HepG2 (cell line): ENCODE data around the gene SOX4. TPM values are rescaled to one million over a fixed set of nuclear protein-coding genes. Genes with fewer than 3 reads are reported as not detected.

Experiments
- ATF7-NPFF ChIP-seq: sonication (generic); formaldehyde crosslinking; IDR thresholded peaks from 2 replicates; pipeline ENCODE4 v1.8.1; 2023; ENCODE audit warnings: mild to moderate bottlenecking, low read depth, missing genetic modification reagents, moderate library complexity
- CBX2 ChIP-seq, 2 experiments: fragments of 200-600 bp in 1 of 2; sonication (generic); formaldehyde crosslinking in 1 of 2; IDR thresholded peaks; 2 replicates each; pipeline versions ENCODE4 v1.7.0 to v1.8.1; 2018 to 2022; ENCODE audit warnings: low read depth in 2 of 2, low read length in 1 of 2, mild to moderate bottlenecking in 1 of 2, missing genetic modification reagents in 1 of 2
- GATAD1 ChIP-seq: IDR thresholded peaks from 2 replicates; pipeline ENCODE4 v1.6.1; 2016; ENCODE audit warnings: missing genetic modification reagents, missing compliant biosample characterization
- NFKBIZ ChIP-seq: IDR thresholded peaks from 2 replicates; pipeline ENCODE4 v1.6.1; 2018; ENCODE audit warnings: missing genetic modification reagents, missing compliant biosample characterization
- NR1H2 ChIP-seq: sonication (generic); formaldehyde crosslinking; IDR thresholded peaks from 2 replicates; pipeline ENCODE4 v1.8.1; 2022; ENCODE audit warnings: low read depth, missing genetic modification reagents, borderline replicate concordance
- NR2F2 ChIP-seq: IDR thresholded peaks from 2 replicates; pipeline ENCODE4 v1.6.1; 2012; ENCODE audit warnings: low read depth, inconsistent platforms, borderline replicate concordance
- PITX1 ChIP-seq: sonication (generic); formaldehyde crosslinking; IDR thresholded peaks from 2 replicates; pipeline ENCODE4 v1.5.1; 2020; ENCODE audit warnings: mild to moderate bottlenecking, missing genetic modification reagents
- SAFB2 ChIP-seq: sonication (generic); formaldehyde crosslinking; IDR thresholded peaks from 2 replicates; pipeline ENCODE4 v1.5.1; 2020; ENCODE audit warnings: missing genetic modification reagents, low read depth, mild to moderate bottlenecking, borderline replicate concordance
- STAG1 ChIP-seq: sonication (generic); formaldehyde crosslinking; IDR thresholded peaks from 2 replicates; pipeline ENCODE4 v1.4.0; 2020; ENCODE audit warnings: missing genetic modification reagents
- TGIF2 ChIP-seq: IDR thresholded peaks from 2 replicates; pipeline ENCODE4 v1.6.1; 2016; ENCODE audit warnings: control low read depth, missing compliant biosample characterization
- ZMAT3 ChIP-seq: sonication (generic); formaldehyde crosslinking; conservative IDR thresholded peaks from 2 replicates; pipeline ENCODE4 v1.7.0; 2021; ENCODE audit warnings: missing genetic modification reagents
- ZNF207 ChIP-seq: fragments of 450-650 bp; IDR thresholded peaks from 2 replicates; pipeline ENCODE4 v1.6.1; 2016; ENCODE audit warnings: antibody characterized with exemption, borderline replicate concordance
- ZNF225 ChIP-seq: sonication (generic); formaldehyde crosslinking; IDR thresholded peaks from 2 replicates; pipeline ENCODE4 v1.4.0; 2020; ENCODE audit warnings: mild to moderate bottlenecking, missing genetic modification reagents
- ZNF230 ChIP-seq: sonication (generic); formaldehyde crosslinking; IDR thresholded peaks from 2 replicates; pipeline ENCODE4 v1.4.0; 2020; ENCODE audit warnings: mild to moderate bottlenecking, missing genetic modification reagents
- ZNF333 ChIP-seq: sonication (generic); formaldehyde crosslinking; IDR thresholded peaks from 2 replicates; pipeline ENCODE4 v1.4.0; 2020; ENCODE audit warnings: mild to moderate bottlenecking, missing genetic modification reagents, borderline replicate concordance
- ZZZ3 ChIP-seq: sonication (generic); formaldehyde crosslinking; IDR thresholded peaks from 2 replicates; pipeline ENCODE4 v1.4.0; 2020; ENCODE audit warnings: missing genetic modification reagents, mild to moderate bottlenecking, borderline replicate concordance
- polyA plus RNA-seq, 8 experiments: library from polyadenylated mRNA; depleted of rRNA in 3 of 8; stranded (reverse) in 7 of 8; unstranded in 1 of 8; fragments of >200 nt; fragmentation: Illumina TruSeq in 4 of 8; extraction: Trizol in 4 of 8; gene quantifications; 2 replicates each; pipeline versions ENCODE4 v1.2.1 to v1.2.3, GENCODE V29; 2011 to 2016; ENCODE audit warnings: low read depth in 4 of 8, missing spikeins in 1 of 8, mixed read lengths in 1 of 8; ENCODE audit not compliant: insufficient read depth in 1 of 8
- total RNA-seq, 5 experiments: library from RNA; depleted of rRNA; stranded (reverse); fragments of >200 nt; fragmentation: Illumina TruSeq; extraction: Trizol; gene quantifications; 2 replicates each; pipeline ENCODE4 v1.2.3, GENCODE V29; 2016; ENCODE audit warnings: low read depth in 1 of 5
- TF ChIP-seq, protein P1 (sequence below): sonication (generic); formaldehyde crosslinking; IDR thresholded peaks from 2 replicates; pipeline ENCODE4 v1.4.0; 2020; ENCODE audit warnings: missing genetic modification reagents
- TF ChIP-seq, protein P2 (sequence below): sonication (generic); IDR thresholded peaks from 2 replicates; pipeline ENCODE4 v1.6.1; 2016; ENCODE audit warnings: low read depth, borderline replicate concordance
- TF ChIP-seq, protein P3 (sequence below): sonication (generic); formaldehyde crosslinking; IDR thresholded peaks from 2 replicates; pipeline ENCODE4 v1.9.0; 2021; ENCODE audit warnings: missing genetic modification reagents, mild to moderate bottlenecking, borderline replicate concordance
- TF ChIP-seq, protein P4 (sequence below): sonication (generic); formaldehyde crosslinking; IDR thresholded peaks from 2 replicates; pipeline ENCODE4 v1.8.1; 2022; ENCODE audit warnings: mild to moderate bottlenecking, missing genetic modification reagents

The SOX4 gene
- total and polyA plus RNA-seq, 2 of the 13 experiments (the other 11 are each of a cell fraction or from before 2014, with no cell fraction given), result 2.6 to 3.4 TPM

DNA sequence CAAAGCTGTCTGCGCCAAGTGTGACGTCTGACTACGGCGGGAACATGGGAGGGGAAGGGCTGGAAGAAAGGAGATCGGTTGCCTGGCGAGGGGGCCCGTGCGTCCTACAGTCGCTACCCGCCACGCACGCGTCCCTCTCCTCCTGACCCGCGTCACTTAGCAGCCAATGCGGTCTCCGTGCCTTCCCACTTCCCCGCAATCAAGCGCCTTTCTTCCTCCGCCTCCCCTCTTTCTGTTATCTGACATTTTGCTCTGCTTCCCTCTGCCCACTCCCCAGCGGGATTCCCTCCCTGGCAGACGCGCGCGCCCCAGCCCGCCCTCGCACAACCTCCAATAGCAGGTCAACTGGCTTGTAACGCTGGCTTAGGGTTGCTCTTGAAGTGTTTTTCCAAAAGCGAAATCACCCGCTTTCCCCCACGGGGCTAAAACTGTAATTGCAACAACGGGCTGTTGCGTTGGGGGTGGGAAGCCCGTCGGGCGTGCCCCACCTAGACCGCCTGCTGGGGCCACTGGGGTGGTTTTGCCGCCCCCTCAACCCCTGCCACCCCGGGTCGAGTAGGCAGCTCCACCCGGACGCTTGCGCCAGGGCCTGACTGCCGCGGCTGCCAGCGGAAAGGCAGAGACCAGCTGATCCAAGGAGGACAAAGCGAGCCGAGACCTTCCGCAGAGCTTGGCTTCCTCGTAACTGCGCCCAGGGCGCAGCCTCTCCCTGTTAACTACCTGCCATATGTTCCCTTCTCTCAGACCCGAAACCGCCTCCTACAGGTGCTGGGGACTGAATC, 6.2 kb upstream of the SOX4 start (continued):
- TF ChIP-seq, protein P1, sequence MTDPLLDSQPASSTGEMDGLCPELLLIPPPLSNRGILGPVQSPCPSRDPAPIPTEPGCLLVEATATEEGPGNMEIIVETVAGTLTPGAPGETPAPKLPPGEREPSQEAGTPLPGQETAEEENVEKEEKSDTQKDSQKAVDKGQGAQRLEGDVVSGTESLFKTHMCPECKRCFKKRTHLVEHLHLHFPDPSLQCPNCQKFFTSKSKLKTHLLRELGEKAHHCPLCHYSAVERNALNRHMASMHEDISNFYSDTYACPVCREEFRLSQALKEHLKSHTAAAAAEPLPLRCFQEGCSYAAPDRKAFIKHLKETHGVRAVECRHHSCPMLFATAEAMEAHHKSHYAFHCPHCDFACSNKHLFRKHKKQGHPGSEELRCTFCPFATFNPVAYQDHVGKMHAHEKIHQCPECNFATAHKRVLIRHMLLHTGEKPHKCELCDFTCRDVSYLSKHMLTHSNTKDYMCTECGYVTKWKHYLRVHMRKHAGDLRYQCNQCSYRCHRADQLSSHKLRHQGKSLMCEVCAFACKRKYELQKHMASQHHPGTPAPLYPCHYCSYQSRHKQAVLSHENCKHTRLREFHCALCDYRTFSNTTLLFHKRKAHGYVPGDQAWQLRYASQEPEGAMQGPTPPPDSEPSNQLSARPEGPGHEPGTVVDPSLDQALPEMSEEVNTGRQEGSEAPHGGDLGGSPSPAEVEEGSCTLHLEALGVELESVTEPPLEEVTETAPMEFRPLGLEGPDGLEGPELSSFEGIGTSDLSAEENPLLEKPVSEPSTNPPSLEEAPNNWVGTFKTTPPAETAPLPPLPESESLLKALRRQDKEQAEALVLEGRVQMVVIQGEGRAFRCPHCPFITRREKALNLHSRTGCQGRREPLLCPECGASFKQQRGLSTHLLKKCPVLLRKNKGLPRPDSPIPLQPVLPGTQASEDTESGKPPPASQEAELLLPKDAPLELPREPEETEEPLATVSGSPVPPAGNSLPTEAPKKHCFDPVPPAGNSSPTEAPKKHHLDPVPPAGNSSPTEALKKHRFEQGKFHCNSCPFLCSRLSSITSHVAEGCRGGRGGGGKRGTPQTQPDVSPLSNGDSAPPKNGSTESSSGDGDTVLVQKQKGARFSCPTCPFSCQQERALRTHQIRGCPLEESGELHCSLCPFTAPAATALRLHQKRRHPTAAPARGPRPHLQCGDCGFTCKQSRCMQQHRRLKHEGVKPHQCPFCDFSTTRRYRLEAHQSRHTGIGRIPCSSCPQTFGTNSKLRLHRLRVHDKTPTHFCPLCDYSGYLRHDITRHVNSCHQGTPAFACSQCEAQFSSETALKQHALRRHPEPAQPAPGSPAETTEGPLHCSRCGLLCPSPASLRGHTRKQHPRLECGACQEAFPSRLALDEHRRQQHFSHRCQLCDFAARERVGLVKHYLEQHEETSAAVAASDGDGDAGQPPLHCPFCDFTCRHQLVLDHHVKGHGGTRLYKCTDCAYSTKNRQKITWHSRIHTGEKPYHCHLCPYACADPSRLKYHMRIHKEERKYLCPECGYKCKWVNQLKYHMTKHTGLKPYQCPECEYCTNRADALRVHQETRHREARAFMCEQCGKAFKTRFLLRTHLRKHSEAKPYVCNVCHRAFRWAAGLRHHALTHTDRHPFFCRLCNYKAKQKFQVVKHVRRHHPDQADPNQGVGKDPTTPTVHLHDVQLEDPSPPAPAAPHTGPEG (CRISPR knock-in tag), result no peak
- TF ChIP-seq NR2F2, result no peak
- TF ChIP-seq ATF7-NPFF (CRISPR knock-in tag), result 0 out of 2 replicates have a peak, but pooled peaks have one; percentile 17
- TF ChIP-seq, protein P2, sequence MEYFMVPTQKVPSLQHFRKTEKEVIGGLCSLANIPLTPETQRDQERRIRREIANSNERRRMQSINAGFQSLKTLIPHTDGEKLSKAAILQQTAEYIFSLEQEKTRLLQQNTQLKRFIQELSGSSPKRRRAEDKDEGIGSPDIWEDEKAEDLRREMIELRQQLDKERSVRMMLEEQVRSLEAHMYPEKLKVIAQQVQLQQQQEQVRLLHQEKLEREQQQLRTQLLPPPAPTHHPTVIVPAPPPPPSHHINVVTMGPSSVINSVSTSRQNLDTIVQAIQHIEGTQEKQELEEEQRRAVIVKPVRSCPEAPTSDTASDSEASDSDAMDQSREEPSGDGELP, result peak; percentile 79; the same call in 1 of the 2 replicates
- no peak for TF ChIP-seq ZNF207
- TF ChIP-seq NR1H2, result no peak
- TF ChIP-seq, protein P3, sequence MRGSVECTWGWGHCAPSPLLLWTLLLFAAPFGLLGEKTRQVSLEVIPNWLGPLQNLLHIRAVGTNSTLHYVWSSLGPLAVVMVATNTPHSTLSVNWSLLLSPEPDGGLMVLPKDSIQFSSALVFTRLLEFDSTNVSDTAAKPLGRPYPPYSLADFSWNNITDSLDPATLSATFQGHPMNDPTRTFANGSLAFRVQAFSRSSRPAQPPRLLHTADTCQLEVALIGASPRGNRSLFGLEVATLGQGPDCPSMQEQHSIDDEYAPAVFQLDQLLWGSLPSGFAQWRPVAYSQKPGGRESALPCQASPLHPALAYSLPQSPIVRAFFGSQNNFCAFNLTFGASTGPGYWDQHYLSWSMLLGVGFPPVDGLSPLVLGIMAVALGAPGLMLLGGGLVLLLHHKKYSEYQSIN (CRISPR knock-in tag), result no peak
- TF ChIP-seq ZNF225 (CRISPR knock-in tag), result 0 out of 2 replicates have a peak, but pooled peaks have one; percentile 7
- no peak for TF ChIP-seq SAFB2 (CRISPR knock-in tag)
- peak; percentile 10; the same call in 1 of the 2 replicates for TF ChIP-seq GATAD1 (CRISPR knock-in tag)
- no peak for TF ChIP-seq CBX2 (IDR thresholded peaks at IDR 0.05; ENCODE audit: low read depth, low read length)
- peak; percentile 83; the same call in 1 of the 2 replicates for TF ChIP-seq CBX2 (CRISPR knock-in tag; IDR thresholded peaks at IDR 0.05; ENCODE audit: low read depth)
- 0 out of 2 replicates have a peak, but pooled peaks have one; percentile 59 for TF ChIP-seq ZNF230 (CRISPR knock-in tag)
- peak; percentile 15; the same call in 1 of the 2 replicates for TF ChIP-seq ZNF333 (CRISPR knock-in tag)
- TF ChIP-seq ZZZ3 (CRISPR knock-in tag), result peak; percentile 7; the same call in 1 of the 2 replicates
- TF ChIP-seq, protein P4, sequence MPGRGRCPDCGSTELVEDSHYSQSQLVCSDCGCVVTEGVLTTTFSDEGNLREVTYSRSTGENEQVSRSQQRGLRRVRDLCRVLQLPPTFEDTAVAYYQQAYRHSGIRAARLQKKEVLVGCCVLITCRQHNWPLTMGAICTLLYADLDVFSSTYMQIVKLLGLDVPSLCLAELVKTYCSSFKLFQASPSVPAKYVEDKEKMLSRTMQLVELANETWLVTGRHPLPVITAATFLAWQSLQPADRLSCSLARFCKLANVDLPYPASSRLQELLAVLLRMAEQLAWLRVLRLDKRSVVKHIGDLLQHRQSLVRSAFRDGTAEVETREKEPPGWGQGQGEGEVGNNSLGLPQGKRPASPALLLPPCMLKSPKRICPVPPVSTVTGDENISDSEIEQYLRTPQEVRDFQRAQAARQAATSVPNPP (CRISPR knock-in tag), result 0 out of 2 replicates have a peak, but pooled peaks have one; percentile 53
- TF ChIP-seq PITX1, result no peak; the same call in 1 of the 2 replicates
- TF ChIP-seq ZMAT3 (CRISPR knock-in tag), result no peak
- peak; percentile 14; the same call in 1 of the 2 replicates for TF ChIP-seq TGIF2
- 0 out of 2 replicates have a peak, but pooled peaks have one; percentile 17 for TF ChIP-seq NFKBIZ (CRISPR knock-in tag)
- peak; percentile 9; the same call in 1 of the 2 replicates for TF ChIP-seq STAG1 (CRISPR knock-in tag)
